GM12878 (cell line): ENCODE data around the gene NKAIN2. TPM values are rescaled to one million over a fixed set of nuclear protein-coding genes. Genes with fewer than 3 reads are reported as not detected.

Experiments used
- ATAC-seq: fragments of 200-7000 bp; cut with Tn5 transposase; 3 replicates; pipeline ENCODE4 v1.9.1; 2020; ENCODE audit warnings: mild to moderate bottlenecking, moderate library complexity
- BruUV-seq: library from RNA; stranded (reverse); fragments of 400-500 nt; replicated peaks from 2 replicates; lab custom pipeline; 2021; lab: Mats Ljungman, UMichigan
- CTCF ChIA-PET: fragments of 300-600 bp; sonication (Branson Sonifier 250); formaldehyde crosslinking; extraction: SDS; loops from one replicate; lab custom pipeline; 2021; ENCODE audit warnings: inconsistent platforms; lab: Yijun Ruan, JAX
- POLR2A ChIA-PET: fragments of 350-600 bp; formaldehyde crosslinking; extraction: SDS; loops from one replicate; lab custom pipeline; 2021; ENCODE audit warnings: inconsistent platforms; lab: Charles Lee
- RAD21 ChIA-PET: fragments of 300-600 bp; sonication (Branson Sonifier 250); formaldehyde crosslinking; loops from one replicate; lab custom pipeline; 2023; ENCODE audit warnings: antibody characterized with exemption; ENCODE audit not compliant: unreplicated experiment; lab: Charles Lee
- SMC1A ChIA-PET: fragments of 300-600 bp; sonication (Branson Sonifier 250); formaldehyde crosslinking; loops from one replicate; lab custom pipeline; 2023; ENCODE audit not compliant: unreplicated experiment, uncharacterized antibody; lab: Charles Lee
- DNase-seq: peaks from one replicate; pipeline ENCODE4 v3.0.0-alpha.2; 2011; ENCODE audit warnings: low read depth, low spot score
- FAIRE-seq: peaks from 3 replicates; lab custom pipeline; 2011; peaks lifted over from hg19 to GRCh38; lab: Jason Lieb, UNC
- H2AFZ ChIP-seq: 2 replicates; pipeline ENCODE4 v1.6.0; 2011; ENCODE audit warnings: low read depth, low read length, control low read depth; ENCODE audit not compliant: control insufficient read depth
- H3K27ac ChIP-seq: 2 replicates; pipeline ENCODE4 v1.5.1; 2011; ENCODE audit warnings: control low read depth; ENCODE audit not compliant: control insufficient read depth, insufficient read depth
- H3K27me3 ChIP-seq, 2 experiments: replicated peaks in 1 of 2; 2 replicates each; pipeline versions ENCODE4 v1.6.0 to v1.6.1; 2011; ENCODE audit warnings: low read length in 1 of 2; ENCODE audit not compliant: control insufficient read depth in 2 of 2, insufficient read depth in 2 of 2
- H3K36me3 ChIP-seq, 2 experiments: 2 replicates each; pipeline ENCODE4 v1.5.1; 2011; ENCODE audit warnings: low read length in 1 of 2; ENCODE audit not compliant: control insufficient read depth in 2 of 2, insufficient read depth in 2 of 2
- H3K4me1 ChIP-seq: 2 replicates; pipeline ENCODE4 v1.6.1; 2011; ENCODE audit warnings: mild to moderate bottlenecking, low read length, moderate library complexity, mixed read lengths; ENCODE audit not compliant: control insufficient read depth, insufficient read depth
- H3K4me2 ChIP-seq: 2 replicates; pipeline ENCODE4 v1.6.0; 2011; ENCODE audit warnings: control low read depth; ENCODE audit not compliant: control insufficient read depth, insufficient read depth
- H3K4me3 ChIP-seq: fragments of 200-600 bp; sonication (generic); 2 replicates; pipeline ENCODE4 v1.5.1; 2016
- H3K79me2 ChIP-seq: 2 replicates; pipeline ENCODE4 v1.6.0; 2011; ENCODE audit warnings: low read length; ENCODE audit not compliant: control insufficient read depth, insufficient read depth
- H3K9ac ChIP-seq: 2 replicates; pipeline ENCODE4 v1.8.0; 2011; ENCODE audit warnings: low read length, control low read depth, mixed read lengths; ENCODE audit not compliant: control insufficient read depth, insufficient read depth
- H3K9me3 ChIP-seq: replicated peaks from 3 replicates; pipeline ENCODE4 v1.5.1; 2011; ENCODE audit warnings: mild to moderate bottlenecking, low read length; ENCODE audit not compliant: control insufficient read depth, insufficient read depth
- H4K20me1 ChIP-seq: 2 replicates; pipeline ENCODE4 v1.6.0; 2011; ENCODE audit not compliant: control insufficient read depth, insufficient read depth
- ATF7 ChIP-seq: fragments of 450-650 bp; IDR thresholded peaks from 2 replicates; pipeline ENCODE4 v1.6.1; 2016; ENCODE audit warnings: low read depth, mild to moderate bottlenecking
- IKZF2 ChIP-seq, 2 experiments: fragments of 450-650 bp; IDR thresholded peaks; 2 replicates each; pipeline ENCODE4 v1.6.1; 2017; ENCODE audit warnings: mild to moderate bottlenecking in 2 of 2, moderate library complexity in 2 of 2
- JUND ChIP-seq: IDR thresholded peaks from 2 replicates; pipeline ENCODE4 v1.6.1; 2012; ENCODE audit warnings: low read depth, mild to moderate bottlenecking, low read length, improper control_type of control experiment, moderate library complexity
- KAT2A ChIP-seq: conservative IDR thresholded peaks from 2 replicates; pipeline ENCODE4 v1.6.1; 2011; ENCODE audit warnings: low read depth, low read length; ENCODE audit not compliant: control insufficient read depth
- MAX ChIP-seq: IDR thresholded peaks from 2 replicates; pipeline ENCODE4 v1.6.1; 2012; ENCODE audit warnings: low read depth, low read length, improper control_type of control experiment
- NBN ChIP-seq: fragments of 450-650 bp; IDR thresholded peaks from 2 replicates; pipeline ENCODE4 v1.6.1; 2016
- PBX3 ChIP-seq: IDR thresholded peaks from 2 replicates; pipeline ENCODE4 v1.6.1; 2011; ENCODE audit warnings: mild to moderate bottlenecking, low read depth, low read length, moderate library complexity; ENCODE audit not compliant: insufficient replicate concordance
- SIX5 ChIP-seq: IDR thresholded peaks from 2 replicates; pipeline ENCODE4 v1.6.1; 2011; ENCODE audit warnings: mild to moderate bottlenecking, low read depth, low read length, moderate library complexity; ENCODE audit not compliant: severe bottlenecking
- SMAD5 ChIP-seq: IDR thresholded peaks from 2 replicates; pipeline ENCODE4 v1.6.1; 2016; ENCODE audit warnings: antibody characterized with exemption, low read depth
- SRF ChIP-seq, 2 experiments: IDR thresholded peaks; 2 replicates each; pipeline ENCODE4 v1.6.1; 2011; ENCODE audit warnings: low read depth in 2 of 2, low read length in 2 of 2, mild to moderate bottlenecking in 1 of 2, moderate library complexity in 1 of 2
- YY1 ChIP-seq: IDR thresholded peaks from 2 replicates; pipeline ENCODE4 v1.6.1; 2011; ENCODE audit warnings: low read depth, mild to moderate bottlenecking, low read length
- ZNF217 ChIP-seq: fragments of 450-650 bp; IDR thresholded peaks from 2 replicates; pipeline ENCODE4 v1.6.1; 2017; ENCODE audit warnings: antibody characterized with exemption, mild to moderate bottlenecking
- ZNF24 ChIP-seq: fragments of 450-650 bp; IDR thresholded peaks from 2 replicates; pipeline ENCODE4 v1.6.1; 2017; ENCODE audit warnings: antibody characterized with exemption, mild to moderate bottlenecking
- in situ Hi-C: fragments of 300-500 bp; cut with MboI; formaldehyde crosslinking; loops from 9 replicates; pipeline ENCODE4 v1.14.3; 2018; ENCODE audit warnings: mixed read lengths
- intact Hi-C: fragments of 100-400 bp; cut with micrococcal nuclease; formaldehyde crosslinking; loops from one replicate; pipeline ENCODE4 v1.14.2; 2022; ENCODE audit not compliant: unreplicated experiment
- polyA plus RNA-seq, 11 experiments: library from polyadenylated mRNA; depleted of rRNA in 4 of 11; unstranded in 6 of 11; stranded (reverse) in 5 of 11; fragments of >200 nt; fragmentation: Nextera tagmentation in 4 of 11; fragmentation: Illumina TruSeq in 1 of 11; extraction: Ambion mirVana in 4 of 11; extraction: Trizol in 1 of 11; gene quantifications; 1 replicate in 1 of 11; 2 replicates in 10 of 11; pipeline versions ENCODE4 v1.2.1 to v1.2.3, GENCODE V29; 2011 to 2016; ENCODE audit warnings: inconsistent platforms in 2 of 11, missing spikeins in 2 of 11, low read depth in 1 of 11
- total RNA-seq, 4 experiments: library from RNA; depleted of rRNA in 3 of 4; stranded (reverse); fragments of >200 nt in 3 of 4; fragmentation: Illumina TruSeq in 1 of 4; extraction: Trizol in 1 of 4; gene quantifications; 2 replicates each; pipeline versions ENCODE4 v1.2.1 to v1.2.3, GENCODE V29; 2013 to 2021
- TF ChIP-seq, protein P1 (sequence below): fragments of 450-650 bp; IDR thresholded peaks from 2 replicates; pipeline ENCODE4 v1.6.1; 2017; ENCODE audit warnings: mild to moderate bottlenecking, moderate library complexity

Gene NKAIN2
- total and polyA plus RNA-seq, 10 of the 15 experiments (the other 5 are each of a cell fraction or from before 2014, with no cell fraction given): not detected

DNA sequence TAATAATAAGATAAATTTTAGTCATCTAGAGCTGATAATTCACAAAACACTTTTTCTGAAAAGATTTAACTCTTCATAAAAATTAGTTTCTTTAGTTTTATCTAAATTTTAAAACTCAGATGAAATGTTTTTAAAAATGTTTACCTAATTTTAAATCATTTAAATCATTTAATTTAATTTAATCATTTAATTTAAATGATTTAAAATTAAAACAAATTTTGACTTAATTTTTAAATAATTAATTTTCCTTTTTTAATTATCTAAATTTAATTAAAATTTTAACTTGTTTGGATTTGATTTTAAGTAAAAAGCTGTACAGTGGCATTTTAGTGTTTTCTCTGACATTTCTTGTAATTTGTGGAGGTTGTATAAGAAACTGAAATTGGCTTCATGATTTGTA is 1026.8 kb downstream of the NKAIN2 start:
- H3K9me3 ChIP-seq: no peaks in the 10 kb centered on the region
- no peak overlapping the region for H3K4me2 ChIP-seq
- H3K36me3 ChIP-seq: no peaks in the 10 kb centered on the region
- POLR2A ChIA-PET: no interaction called here
- no peak overlapping the region for H3K9ac ChIP-seq
- no peak overlapping the region for H3K4me3 ChIP-seq
- no peaks in the 10 kb centered on the region for H3K79me2 ChIP-seq
- no peaks in the 10 kb centered on the region for H3K4me1 ChIP-seq
- H2AFZ ChIP-seq: no peak overlapping the region
- no peak for DNase-seq
- CTCF ChIA-PET: no interaction called here
- in situ Hi-C loops (no loop called here), intact Hi-C loops (no loop called here)
- no peak for TF ChIP-seq MAX
- TF ChIP-seq ZNF24: no peak
- TF ChIP-seq SIX5: no peak
- TF ChIP-seq IKZF2 (IDR thresholded peaks at IDR 0.05): no peak
- no peak for TF ChIP-seq NBN
- TF ChIP-seq JUND: no peak
- TF ChIP-seq SMAD5: no peak
- TF ChIP-seq KAT2A: no peak
- no peak for TF ChIP-seq ATF7
- TF ChIP-seq ZNF217: no peak
- TF ChIP-seq, protein P1, sequence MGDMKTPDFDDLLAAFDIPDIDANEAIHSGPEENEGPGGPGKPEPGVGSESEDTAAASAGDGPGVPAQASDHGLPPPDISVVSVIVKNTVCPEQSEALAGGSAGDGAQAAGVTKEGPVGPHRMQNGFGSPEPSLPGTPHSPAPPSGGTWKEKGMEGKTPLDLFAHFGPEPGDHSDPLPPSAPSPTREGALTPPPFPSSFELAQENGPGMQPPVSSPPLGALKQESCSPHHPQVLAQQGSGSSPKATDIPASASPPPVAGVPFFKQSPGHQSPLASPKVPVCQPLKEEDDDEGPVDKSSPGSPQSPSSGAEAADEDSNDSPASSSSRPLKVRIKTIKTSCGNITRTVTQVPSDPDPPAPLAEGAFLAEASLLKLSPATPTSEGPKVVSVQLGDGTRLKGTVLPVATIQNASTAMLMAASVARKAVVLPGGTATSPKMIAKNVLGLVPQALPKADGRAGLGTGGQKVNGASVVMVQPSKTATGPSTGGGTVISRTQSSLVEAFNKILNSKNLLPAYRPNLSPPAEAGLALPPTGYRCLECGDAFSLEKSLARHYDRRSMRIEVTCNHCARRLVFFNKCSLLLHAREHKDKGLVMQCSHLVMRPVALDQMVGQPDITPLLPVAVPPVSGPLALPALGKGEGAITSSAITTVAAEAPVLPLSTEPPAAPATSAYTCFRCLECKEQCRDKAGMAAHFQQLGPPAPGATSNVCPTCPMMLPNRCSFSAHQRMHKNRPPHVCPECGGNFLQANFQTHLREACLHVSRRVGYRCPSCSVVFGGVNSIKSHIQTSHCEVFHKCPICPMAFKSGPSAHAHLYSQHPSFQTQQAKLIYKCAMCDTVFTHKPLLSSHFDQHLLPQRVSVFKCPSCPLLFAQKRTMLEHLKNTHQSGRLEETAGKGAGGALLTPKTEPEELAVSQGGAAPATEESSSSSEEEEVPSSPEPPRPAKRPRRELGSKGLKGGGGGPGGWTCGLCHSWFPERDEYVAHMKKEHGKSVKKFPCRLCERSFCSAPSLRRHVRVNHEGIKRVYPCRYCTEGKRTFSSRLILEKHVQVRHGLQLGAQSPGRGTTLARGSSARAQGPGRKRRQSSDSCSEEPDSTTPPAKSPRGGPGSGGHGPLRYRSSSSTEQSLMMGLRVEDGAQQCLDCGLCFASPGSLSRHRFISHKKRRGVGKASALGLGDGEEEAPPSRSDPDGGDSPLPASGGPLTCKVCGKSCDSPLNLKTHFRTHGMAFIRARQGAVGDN: no peak
- TF ChIP-seq YY1: no peak
- TF ChIP-seq SRF (IDR thresholded peaks at IDR 0.05; ENCODE audit: low read depth in 2 of 2, low read length in 2 of 2): no peak
- TF ChIP-seq PBX3: no peak
- ATAC-seq: no peak
- no peak for FAIRE-seq
- H4K20me1 ChIP-seq: no peaks in the 10 kb centered on the region
- no peaks in the 10 kb centered on the region for H3K27me3 ChIP-seq
- H3K27ac ChIP-seq: no peak overlapping the region
- RAD21 ChIA-PET: no interaction called here
- SMC1A ChIA-PET: no interaction called here
- BruUV-seq: no TSS peak
